Measurements from ENCODE around the gene KHDC4.

DNA sequence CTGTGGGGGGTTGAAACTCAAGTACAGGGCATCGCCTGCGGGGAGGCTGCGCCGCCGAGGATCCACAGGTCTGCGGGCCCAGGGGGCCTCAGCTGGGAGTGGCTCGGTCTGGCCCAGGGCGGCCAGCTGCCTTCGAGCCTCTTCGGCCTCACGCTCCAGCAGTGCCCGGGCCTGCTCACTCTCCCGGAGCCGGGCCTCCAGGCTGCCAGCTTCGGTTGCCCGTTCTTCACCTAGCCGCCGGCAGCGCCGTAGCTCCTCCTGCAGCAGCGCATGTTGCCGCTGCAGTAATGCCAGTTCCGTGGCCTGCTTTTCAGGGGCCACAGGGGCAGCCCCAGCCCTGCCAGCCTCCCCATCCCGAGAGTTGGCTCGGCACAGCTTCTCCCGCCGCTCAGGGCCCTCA is 16.6 kb upstream of the KHDC4 start:
- no peak for TF ChIP-seq CTCF (conservative IDR thresholded peaks at IDR 0.05; ENCODE audit: low read depth in 2 of 2)
- no peak for TF ChIP-seq EZH2 (IDR thresholded peaks at IDR 0.05; ENCODE audit: low read depth, unreplicated experiment)
- TF ChIP-seq POLR2AphosphoS5 (IDR thresholded peaks at IDR 0.05; ENCODE audit: low read depth) = no peak
- TF ChIP-seq CREB1 (CRISPR knock-in tag; IDR thresholded peaks at IDR 0.05; ENCODE audit: low read depth) = no peak
- no peak for TF ChIP-seq ZNF331 (CRISPR knock-in tag; IDR thresholded peaks at IDR 0.05; ENCODE audit: low read depth)
- TF ChIP-seq, protein P1, sequence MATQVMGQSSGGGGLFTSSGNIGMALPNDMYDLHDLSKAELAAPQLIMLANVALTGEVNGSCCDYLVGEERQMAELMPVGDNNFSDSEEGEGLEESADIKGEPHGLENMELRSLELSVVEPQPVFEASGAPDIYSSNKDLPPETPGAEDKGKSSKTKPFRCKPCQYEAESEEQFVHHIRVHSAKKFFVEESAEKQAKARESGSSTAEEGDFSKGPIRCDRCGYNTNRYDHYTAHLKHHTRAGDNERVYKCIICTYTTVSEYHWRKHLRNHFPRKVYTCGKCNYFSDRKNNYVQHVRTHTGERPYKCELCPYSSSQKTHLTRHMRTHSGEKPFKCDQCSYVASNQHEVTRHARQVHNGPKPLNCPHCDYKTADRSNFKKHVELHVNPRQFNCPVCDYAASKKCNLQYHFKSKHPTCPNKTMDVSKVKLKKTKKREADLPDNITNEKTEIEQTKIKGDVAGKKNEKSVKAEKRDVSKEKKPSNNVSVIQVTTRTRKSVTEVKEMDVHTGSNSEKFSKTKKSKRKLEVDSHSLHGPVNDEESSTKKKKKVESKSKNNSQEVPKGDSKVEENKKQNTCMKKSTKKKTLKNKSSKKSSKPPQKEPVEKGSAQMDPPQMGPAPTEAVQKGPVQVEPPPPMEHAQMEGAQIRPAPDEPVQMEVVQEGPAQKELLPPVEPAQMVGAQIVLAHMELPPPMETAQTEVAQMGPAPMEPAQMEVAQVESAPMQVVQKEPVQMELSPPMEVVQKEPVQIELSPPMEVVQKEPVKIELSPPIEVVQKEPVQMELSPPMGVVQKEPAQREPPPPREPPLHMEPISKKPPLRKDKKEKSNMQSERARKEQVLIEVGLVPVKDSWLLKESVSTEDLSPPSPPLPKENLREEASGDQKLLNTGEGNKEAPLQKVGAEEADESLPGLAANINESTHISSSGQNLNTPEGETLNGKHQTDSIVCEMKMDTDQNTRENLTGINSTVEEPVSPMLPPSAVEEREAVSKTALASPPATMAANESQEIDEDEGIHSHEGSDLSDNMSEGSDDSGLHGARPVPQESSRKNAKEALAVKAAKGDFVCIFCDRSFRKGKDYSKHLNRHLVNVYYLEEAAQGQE (IDR thresholded peaks at IDR 0.05; ENCODE audit: unreplicated experiment) = no peak
- TF ChIP-seq EZH2phosphoT487 (IDR thresholded peaks at IDR 0.05; ENCODE audit: unreplicated experiment) = no peak

Measured in GM23338 (cell line).